Measurements from ENCODE around the gene SLC26A11.

DNA sequence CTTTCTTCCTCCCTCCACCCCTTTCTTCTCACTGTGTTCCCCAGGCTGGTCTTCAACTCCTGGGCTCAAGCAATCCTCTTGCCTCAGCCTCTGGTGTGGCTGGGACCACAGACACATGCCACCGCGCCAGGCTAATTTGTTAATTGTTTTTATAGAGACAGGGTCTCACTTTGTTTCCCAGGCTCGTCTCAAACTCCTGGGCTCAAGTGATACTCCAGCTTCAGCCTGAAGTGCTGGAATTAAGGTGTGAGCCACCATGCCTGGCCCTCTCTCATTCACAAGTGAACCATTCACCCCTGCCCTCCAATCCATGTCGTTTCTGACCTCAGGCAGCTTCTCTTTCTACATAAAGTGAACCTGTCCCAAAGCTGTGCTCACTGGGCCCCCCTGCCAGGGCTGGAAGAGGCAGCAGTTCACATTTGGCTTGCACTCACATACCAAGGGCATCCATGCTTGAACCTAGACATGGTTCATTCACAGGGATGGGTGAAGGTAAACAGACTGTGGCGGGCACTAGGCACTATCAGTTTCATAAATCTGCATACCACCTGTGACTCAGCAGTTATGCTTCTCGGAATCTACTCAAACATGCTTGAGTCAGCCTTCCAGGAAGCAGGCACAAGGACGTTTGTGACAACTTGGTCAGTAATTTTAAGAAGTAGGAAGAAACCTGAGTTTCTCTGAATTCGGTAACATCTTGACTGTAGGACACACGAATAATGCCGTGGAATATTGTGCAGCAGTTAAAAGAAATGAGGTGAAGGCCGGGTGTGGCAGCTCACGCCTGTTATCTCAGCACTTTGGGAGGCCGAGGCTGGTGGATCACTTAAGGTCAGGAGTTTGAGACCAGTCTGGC lies 34.4 kb downstream of the SLC26A11 start:
- TF ChIP-seq CTBP1 (IDR thresholded peaks at IDR 0.05; ENCODE audit: borderline replicate concordance) (no peak), SP1 (IDR thresholded peaks at IDR 0.05) (no peak), NFRKB (IDR thresholded peaks at IDR 0.05) (no peak), FOXM1 (IDR thresholded peaks at IDR 0.05; ENCODE audit: borderline replicate concordance) (no peak), SUZ12 (IDR thresholded peaks at IDR 0.05) (no peak)

Data from HEK293T (cell line).